HG02870 (cell line): ENCODE measurements around the gene PRR18.
"Not testable (repeated sequence)": the region's sequence is repeated elsewhere in the genome, so short reads cannot be mapped to it uniquely, and the experiment has no call there.

Source experiments
- ATAC-seq: cut with Tn5 transposase; IDR thresholded peaks from one replicate; pipeline ENCODE4 v1.9.1; 2021; ENCODE audit warnings: mild to moderate bottlenecking, moderate library complexity; ENCODE audit not compliant: unreplicated experiment

PRR18 gene

GRCh38 chr6:166308033-166308768 lies at the start of gene PRR18:
Gene PRR18 (minus strand): TSS chr6:166308392. CDS start chr6:166308142, 250 bp downstream.
- peak; percentile 34 for ATAC-seq

- ATAC-seq: no peak
Observed at GRCh38 chr6:166355552-166355951, 47.4 kb upstream of the PRR18 start.

- ATAC-seq: no peak
Observed at GRCh38 chr6:166354965-166355364, 46.8 kb upstream of the PRR18 start.

- ATAC-seq: no peak
Observed at GRCh38 chr6:166354143-166354542, 46.0 kb upstream of the PRR18 start.

- no peak for ATAC-seq
Observed at GRCh38 chr6:166353507-166353906, 45.3 kb upstream of the PRR18 start.

- no peak for ATAC-seq
Observed at GRCh38 chr6:166352923-166353322, 44.7 kb upstream of the PRR18 start.

- ATAC-seq: peak; percentile 97
Observed at GRCh38 chr6:166351715-166352285, 43.6 kb upstream of the PRR18 start.

GRCh38 chr6:166348305-166348949 lies 40.2 kb upstream of the PRR18 start:
- no peak for ATAC-seq

GRCh38 chr6:166346965-166347364 lies 38.8 kb upstream of the PRR18 start:
- no peak for ATAC-seq

- no peak for ATAC-seq
Observed at GRCh38 chr6:166346449-166346848, 38.3 kb upstream of the PRR18 start.

GRCh38 chr6:166345672-166346071 lies 37.5 kb upstream of the PRR18 start:
- ATAC-seq: not testable (repeated sequence)

- not testable (repeated sequence) for ATAC-seq
Observed at GRCh38 chr6:166344921-166345320, 36.7 kb upstream of the PRR18 start.

GRCh38 chr6:166344240-166344639 lies 36.0 kb upstream of the PRR18 start:
- ATAC-seq: no peak

GRCh38 chr6:166343150-166343487 lies 34.9 kb upstream of the PRR18 start:
- ATAC-seq: peak; percentile 25

GRCh38 chr6:166342349-166343149 lies 34.4 kb upstream of the PRR18 start, which contains the start of gene SFT2D1:
Gene SFT2D1 (minus strand): TSS chr6:166342545. CDS start chr6:166342481, 64 bp downstream.
- peak; percentile 83 for ATAC-seq

GRCh38 chr6:166341977-166342348 lies 33.8 kb upstream of the PRR18 start:
- ATAC-seq: no peak

- no peak for ATAC-seq
Observed at GRCh38 chr6:166341464-166341863, 33.3 kb upstream of the PRR18 start.

GRCh38 chr6:166338854-166339253 lies 30.7 kb upstream of the PRR18 start:
- no peak for ATAC-seq

- no peak for ATAC-seq
Observed at GRCh38 chr6:166336847-166337246, 28.7 kb upstream of the PRR18 start.

GRCh38 chr6:166335378-166336302 lies 27.4 kb upstream of the PRR18 start:
- peak; percentile 49 for ATAC-seq
